Activated T-helper 17 cell treated with anti-CD3 and anti-CD28 coated beads, Interleukin-2, amount 50 U/mL, for 72 hours (primary cell): Measurements from ENCODE around the gene RIPPLY1. TPM values are rescaled to one million over a fixed set of nuclear protein-coding genes. Genes with fewer than 3 reads are reported as not detected.

Experiments used
- ATAC-seq: fragments of 150-1000 bp; cut with Tn5 transposase; replicated peaks from 2 replicates; pipeline ENCODE4 v1.10.0; 2021; ENCODE audit warnings: mild to moderate bottlenecking, moderate library complexity
- H3K27ac Mint-ChIP-seq: one replicate; pipeline ENCODE4 v1.8.0; 2022; ENCODE audit warnings: mixed read lengths
- H3K27me3 Mint-ChIP-seq: one replicate; pipeline ENCODE4 v1.8.0; 2022; ENCODE audit warnings: mixed read lengths
- H3K36me3 Mint-ChIP-seq: one replicate; pipeline ENCODE4 v1.8.0; 2022; ENCODE audit warnings: low read depth, mild to moderate bottlenecking, mixed read lengths
- H3K4me1 Mint-ChIP-seq: one replicate; pipeline ENCODE4 v1.8.0; 2022; ENCODE audit warnings: mixed read lengths
- H3K4me3 Mint-ChIP-seq: one replicate; pipeline ENCODE4 v1.8.0; 2022; ENCODE audit warnings: mild to moderate bottlenecking, mixed read lengths
- H3K9me3 Mint-ChIP-seq: one replicate; pipeline ENCODE4 v1.8.0; 2022; ENCODE audit warnings: mixed read lengths
- total RNA-seq, 2 donors: library from RNA; stranded (reverse); gene quantifications; one replicate each; pipeline ENCODE4 v1.2.3, GENCODE V29; 2022

The RIPPLY1 gene, protein sequence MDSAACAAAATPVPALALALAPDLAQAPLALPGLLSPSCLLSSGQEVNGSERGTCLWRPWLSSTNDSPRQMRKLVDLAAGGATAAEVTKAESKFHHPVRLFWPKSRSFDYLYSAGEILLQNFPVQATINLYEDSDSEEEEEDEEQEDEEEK
- total RNA-seq, result not detected

DNA sequence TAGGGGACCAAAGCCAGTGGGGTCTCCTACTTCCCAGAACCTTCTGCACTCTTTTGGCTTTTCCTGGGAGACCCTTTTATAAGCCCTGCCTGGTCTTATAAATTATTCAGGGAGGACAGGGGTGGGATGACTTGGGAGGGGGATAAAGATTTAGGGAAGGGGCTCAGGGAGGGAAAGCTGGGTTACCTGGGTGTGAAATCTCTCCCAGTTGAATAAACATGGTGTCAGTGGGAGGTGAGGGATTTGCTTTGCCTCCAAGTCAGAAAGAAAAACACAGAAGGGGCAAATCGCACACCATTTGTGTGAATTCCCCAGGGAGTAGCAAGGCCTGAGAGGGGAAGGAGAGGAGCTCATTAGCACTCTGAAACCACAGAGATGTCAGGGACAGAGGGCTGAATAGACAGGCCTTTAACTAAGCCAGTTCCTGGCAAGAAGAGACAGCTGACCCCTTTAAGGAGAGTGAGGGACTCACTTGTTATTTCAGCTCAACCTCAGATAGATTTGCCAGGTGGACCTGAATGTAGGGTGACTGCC is at the start of gene RIPPLY1:
TSS of gene RIPPLY1 (minus strand) at position 51 of the 534 bp plus-strand sequence. CDS start 54 bp downstream, outside the sequence.
- no peaks in the 10 kb centered on the region for H3K27me3 Mint-ChIP-seq
- no peaks in the 10 kb centered on the region for H3K4me1 Mint-ChIP-seq
- H3K4me3 Mint-ChIP-seq, result no peak within 1 kb of the TSS
- H3K36me3 Mint-ChIP-seq, result no peaks in the 10 kb centered on the region
- no peaks in the 10 kb centered on the region for H3K9me3 Mint-ChIP-seq
- ATAC-seq, result no peak
- no peak within 1 kb of the TSS for H3K27ac Mint-ChIP-seq

DNA sequence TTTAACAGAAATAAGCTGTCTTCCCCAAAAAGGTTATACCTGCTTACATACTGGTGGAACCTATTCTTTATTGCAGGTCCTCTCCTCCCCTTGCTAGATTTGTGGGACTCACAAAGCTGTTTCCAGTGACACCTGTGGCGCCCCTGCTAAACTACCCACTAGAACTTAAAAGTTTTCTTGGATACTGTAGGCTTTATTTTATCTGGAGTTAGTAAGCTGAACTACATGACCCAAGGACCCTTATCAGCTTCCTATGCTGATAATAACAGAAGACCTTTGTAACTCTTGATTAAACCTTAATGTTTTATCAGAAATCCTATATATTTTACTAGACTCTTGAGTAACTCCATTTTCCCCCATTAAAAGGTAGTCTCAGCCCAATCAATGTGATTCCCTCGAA is 49.4 kb upstream of the RIPPLY1 start:
- peaks cover 29% of the 10 kb centered on the region for H3K36me3 Mint-ChIP-seq
- no peaks in the 10 kb centered on the region for H3K4me1 Mint-ChIP-seq
- no peak for ATAC-seq
- H3K27ac Mint-ChIP-seq, result no peak overlapping the region
- no peak overlapping the region for H3K4me3 Mint-ChIP-seq
- no peaks in the 10 kb centered on the region for H3K9me3 Mint-ChIP-seq
- H3K27me3 Mint-ChIP-seq, result no peaks in the 10 kb centered on the region

DNA sequence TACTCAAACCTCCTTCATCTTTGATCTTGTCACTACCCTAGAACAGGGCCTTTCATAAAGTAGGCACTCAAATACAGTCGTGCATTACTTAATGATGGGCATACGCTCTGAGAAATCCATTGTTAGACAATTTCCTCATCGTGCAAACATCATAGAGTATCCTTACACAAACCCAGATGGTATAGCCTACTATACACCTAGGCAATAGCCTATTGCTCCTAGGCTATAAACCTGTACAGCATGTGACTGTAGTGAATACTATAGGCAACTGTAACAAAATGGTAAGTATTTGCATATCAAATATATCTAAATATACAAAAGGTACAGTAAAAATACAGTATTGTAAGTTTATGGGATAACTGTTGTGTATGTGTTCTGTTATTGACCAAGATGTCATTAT is 48.9 kb upstream of the RIPPLY1 start:
- no peak overlapping the region for H3K27ac Mint-ChIP-seq

DNA sequence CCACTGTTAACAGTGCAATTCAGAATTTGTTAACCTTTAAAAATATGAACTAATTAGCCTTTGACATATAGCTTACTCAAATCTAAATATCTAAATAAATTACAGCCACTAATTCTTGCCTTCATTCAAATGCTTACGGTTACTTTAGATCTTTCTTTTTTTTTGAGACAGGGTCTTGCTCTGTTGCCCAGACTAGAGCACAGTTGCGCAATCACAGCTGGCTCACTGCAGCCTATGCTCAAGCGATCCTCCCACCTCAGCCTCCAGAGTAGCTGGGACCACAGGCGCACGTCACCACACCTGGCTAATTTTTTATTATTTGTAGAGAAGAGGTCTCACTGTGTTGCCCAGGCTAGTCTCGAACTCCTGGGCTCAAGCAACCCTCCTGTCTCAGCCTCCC is 48.1 kb upstream of the RIPPLY1 start:
- H3K27ac Mint-ChIP-seq, result no peak overlapping the region
- ATAC-seq, result no peak
- no peak overlapping the region for H3K4me3 Mint-ChIP-seq
- H3K36me3 Mint-ChIP-seq, result peaks cover 16% of the 10 kb centered on the region
- H3K27me3 Mint-ChIP-seq, result no peaks in the 10 kb centered on the region
- H3K4me1 Mint-ChIP-seq, result no peaks in the 10 kb centered on the region
- no peaks in the 10 kb centered on the region for H3K9me3 Mint-ChIP-seq

More for the DNA sequence above, 48.9 kb upstream of the RIPPLY1 start:
- no peak for ATAC-seq
- no peaks in the 10 kb centered on the region for H3K9me3 Mint-ChIP-seq
- no peaks in the 10 kb centered on the region for H3K27me3 Mint-ChIP-seq
- H3K4me3 Mint-ChIP-seq, result no peak overlapping the region
- peaks cover 25% of the 10 kb centered on the region for H3K36me3 Mint-ChIP-seq
- no peaks in the 10 kb centered on the region for H3K4me1 Mint-ChIP-seq

DNA sequence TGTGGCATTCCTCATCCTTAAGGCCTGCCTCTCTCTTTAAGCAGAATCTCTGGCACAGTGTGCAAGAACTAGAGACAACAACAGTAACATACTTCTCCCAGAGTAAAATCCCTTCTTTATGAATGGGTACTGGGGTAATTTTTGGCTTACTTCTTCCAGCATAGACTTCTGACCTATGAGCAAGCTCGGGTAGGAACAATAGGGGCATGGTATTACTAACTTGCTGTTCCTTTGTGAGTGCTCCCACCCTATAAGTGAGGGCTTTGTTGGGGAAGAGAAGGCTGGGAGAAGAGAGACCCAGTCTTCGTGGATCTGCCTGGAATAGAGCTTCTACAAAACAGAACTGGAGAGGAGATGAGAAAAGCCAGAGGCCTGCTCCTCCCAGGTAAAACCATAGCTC is 47.2 kb upstream of the RIPPLY1 start:
- ATAC-seq, result no peak
- H3K4me3 Mint-ChIP-seq, result no peak overlapping the region
- no peak overlapping the region for H3K27ac Mint-ChIP-seq
- H3K4me1 Mint-ChIP-seq, result no peaks in the 10 kb centered on the region
- H3K36me3 Mint-ChIP-seq, result peaks cover 8% of the 10 kb centered on the region
- no peaks in the 10 kb centered on the region for H3K27me3 Mint-ChIP-seq
- H3K9me3 Mint-ChIP-seq, result no peaks in the 10 kb centered on the region

DNA sequence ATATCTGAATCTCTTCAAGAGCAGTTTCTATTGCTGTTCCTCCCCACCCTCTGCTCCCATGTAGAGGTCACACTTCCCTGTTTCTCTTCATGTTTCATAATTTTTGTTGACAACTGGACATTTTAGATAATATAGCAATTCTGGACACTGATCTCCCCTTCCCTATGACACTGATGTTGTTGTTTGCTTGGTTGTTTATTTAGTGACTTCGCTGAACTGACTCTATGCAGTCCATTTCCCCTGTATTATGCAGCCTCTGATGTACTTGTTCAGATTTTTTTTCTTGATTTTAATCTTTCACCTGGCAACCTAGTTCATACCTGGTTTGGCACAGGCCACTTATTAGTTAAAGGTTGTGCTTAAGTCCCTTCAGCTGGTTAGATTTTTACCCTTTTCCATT is 46.2 kb upstream of the RIPPLY1 start:
- no peaks in the 10 kb centered on the region for H3K4me1 Mint-ChIP-seq
- ATAC-seq, result no peak
- peaks cover 6% of the 10 kb centered on the region for H3K36me3 Mint-ChIP-seq
- no peak overlapping the region for H3K4me3 Mint-ChIP-seq
- H3K27ac Mint-ChIP-seq, result no peak overlapping the region
- no peaks in the 10 kb centered on the region for H3K27me3 Mint-ChIP-seq
- no peaks in the 10 kb centered on the region for H3K9me3 Mint-ChIP-seq

DNA sequence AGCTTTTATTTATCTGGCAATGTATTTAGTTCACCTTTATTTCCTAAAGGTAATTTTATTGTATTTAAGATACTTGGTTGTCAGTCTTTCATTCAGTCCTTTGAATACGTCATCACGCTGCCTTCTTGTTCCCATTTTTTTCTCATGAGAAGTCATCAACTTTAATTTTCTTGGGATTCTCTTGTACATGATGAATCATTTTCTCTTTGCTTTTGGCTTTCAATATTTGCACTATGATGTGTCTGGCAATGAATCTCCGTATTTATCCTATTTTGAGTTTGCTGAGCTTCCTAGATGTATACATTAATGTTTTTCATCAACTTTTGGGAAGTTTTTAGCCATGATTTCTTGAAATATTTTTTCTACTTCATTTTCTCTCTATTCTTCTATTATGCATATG is 45.5 kb upstream of the RIPPLY1 start:
- H3K4me1 Mint-ChIP-seq, result no peaks in the 10 kb centered on the region
- H3K9me3 Mint-ChIP-seq, result no peaks in the 10 kb centered on the region
- ATAC-seq, result no peak
- H3K36me3 Mint-ChIP-seq, result peaks cover 6% of the 10 kb centered on the region
- no peak overlapping the region for H3K4me3 Mint-ChIP-seq
- H3K27me3 Mint-ChIP-seq, result no peaks in the 10 kb centered on the region
- H3K27ac Mint-ChIP-seq, result no peak overlapping the region

DNA sequence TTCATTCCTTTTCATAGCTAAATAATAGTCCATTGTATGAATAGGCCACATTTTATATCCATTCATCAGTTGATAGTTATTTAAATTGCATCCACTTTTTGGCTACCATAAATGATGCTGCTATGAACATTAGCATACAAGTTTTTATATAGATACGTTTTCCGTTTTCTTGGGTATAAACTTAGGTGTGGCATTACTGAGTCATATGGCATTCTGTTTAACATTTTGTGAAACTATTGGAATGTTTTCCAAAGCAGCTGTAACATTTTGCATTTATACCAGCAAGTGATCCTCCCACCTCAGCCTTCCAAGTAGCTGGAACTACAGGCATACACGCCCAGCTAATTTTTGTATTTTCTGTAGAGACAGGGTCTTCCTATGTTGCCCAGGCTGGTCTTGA is 43.3 kb upstream of the RIPPLY1 start:
- Mint-ChIP-seq H3K9me3 (no peaks in the 10 kb centered on the region), H3K36me3 (peaks cover 21% of the 10 kb centered on the region), H3K27ac (no peak overlapping the region), H3K4me1 (no peaks in the 10 kb centered on the region), H3K4me3 (no peak overlapping the region), H3K27me3 (no peaks in the 10 kb centered on the region)
- ATAC-seq, result no peak

DNA sequence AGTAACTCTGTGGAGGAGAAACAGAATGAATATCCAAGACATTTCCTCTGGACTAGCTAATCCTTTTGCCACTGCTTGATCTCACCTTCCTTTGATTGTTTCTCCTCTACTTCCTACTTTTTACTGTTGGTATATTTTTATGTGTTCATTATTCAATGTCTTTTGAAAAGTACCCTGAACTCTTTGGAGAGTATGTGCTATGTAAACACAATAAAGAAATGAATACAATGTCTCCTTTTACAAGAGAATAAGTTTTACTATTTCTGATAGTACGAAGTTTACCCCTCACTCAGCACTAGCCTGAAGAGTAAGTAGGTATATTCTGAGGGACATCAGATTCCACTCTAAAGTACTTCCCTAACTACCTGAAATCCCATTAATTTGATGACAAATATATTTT is 36.9 kb upstream of the RIPPLY1 start:
- Mint-ChIP-seq H3K9me3 (no peaks in the 10 kb centered on the region), H3K4me3 (no peak overlapping the region), H3K27me3 (no peaks in the 10 kb centered on the region), H3K4me1 (no peaks in the 10 kb centered on the region), H3K27ac (no peak overlapping the region), H3K36me3 (peaks cover 22% of the 10 kb centered on the region)
- ATAC-seq, result no peak

DNA sequence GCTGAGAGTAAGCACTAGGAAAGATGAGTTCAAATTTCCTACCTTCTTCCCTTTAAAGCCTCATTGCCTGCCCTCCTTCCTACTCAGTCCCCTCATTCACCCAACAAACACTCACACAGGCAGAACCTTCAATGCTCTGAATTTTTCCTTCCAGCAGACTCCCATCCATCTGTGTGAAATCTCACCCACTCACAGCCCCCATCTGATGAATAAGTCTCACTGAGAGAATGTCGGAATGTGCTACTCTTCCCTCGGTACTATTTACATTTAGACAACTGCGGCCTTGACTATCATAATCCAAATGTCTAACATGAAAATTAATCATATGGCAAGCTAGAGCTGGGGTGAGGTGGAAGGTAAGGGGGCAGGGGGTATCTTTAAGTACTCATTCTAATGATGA is 36.4 kb upstream of the RIPPLY1 start:
- peaks cover 22% of the 10 kb centered on the region for H3K36me3 Mint-ChIP-seq
- no peak overlapping the region for H3K27ac Mint-ChIP-seq
- H3K9me3 Mint-ChIP-seq, result no peaks in the 10 kb centered on the region
- no peak overlapping the region for H3K4me3 Mint-ChIP-seq
- H3K27me3 Mint-ChIP-seq, result no peaks in the 10 kb centered on the region
- no peak for ATAC-seq
- H3K4me1 Mint-ChIP-seq, result no peaks in the 10 kb centered on the region

DNA sequence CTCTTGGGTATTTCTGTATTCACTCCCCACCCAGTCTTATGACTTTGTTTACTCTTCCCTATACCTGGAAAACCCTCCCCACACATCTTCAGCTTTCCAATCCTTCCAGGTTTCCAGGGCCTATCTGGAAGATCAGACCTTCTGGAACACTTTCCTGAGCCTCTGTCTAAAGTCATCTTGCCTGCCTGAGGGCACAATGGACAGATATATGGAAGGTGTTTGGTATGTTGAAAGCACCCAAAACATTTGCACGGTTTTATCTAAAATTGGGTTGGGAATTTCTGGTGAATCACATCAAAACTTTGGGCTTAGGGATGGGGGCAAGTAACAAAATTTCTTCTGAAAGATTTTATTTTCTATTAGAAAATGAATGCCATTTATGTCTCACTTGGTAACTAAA is 33.1 kb upstream of the RIPPLY1 start:
- no peaks in the 10 kb centered on the region for H3K27me3 Mint-ChIP-seq

DNA sequence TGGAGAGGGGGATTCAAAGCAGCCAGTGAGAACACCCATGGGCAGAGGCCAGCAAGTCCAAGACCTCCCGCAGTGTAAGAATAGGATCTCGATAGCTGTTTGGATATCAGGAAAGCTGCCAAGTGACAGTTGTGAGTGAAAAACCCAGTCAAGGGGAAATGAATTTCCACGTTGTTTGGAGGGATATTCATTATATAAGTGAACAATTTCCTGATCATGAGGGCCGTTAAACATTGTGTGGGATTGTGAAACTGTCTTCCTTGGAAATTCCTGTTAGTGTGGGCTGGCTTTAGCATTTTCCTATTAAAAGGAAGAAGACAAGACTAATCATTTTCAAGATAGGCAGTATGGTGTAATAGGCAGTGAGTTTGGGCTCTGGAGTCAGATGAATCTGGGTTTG is 32.0 kb upstream of the RIPPLY1 start:
- ATAC-seq, result no peak
- H3K4me3 Mint-ChIP-seq, result no peak overlapping the region
- no peaks in the 10 kb centered on the region for H3K27me3 Mint-ChIP-seq
- no peaks in the 10 kb centered on the region for H3K9me3 Mint-ChIP-seq
- H3K27ac Mint-ChIP-seq, result no peak overlapping the region
- no peaks in the 10 kb centered on the region for H3K36me3 Mint-ChIP-seq
- H3K4me1 Mint-ChIP-seq, result no peaks in the 10 kb centered on the region

More for the DNA sequence above, 33.1 kb upstream of the RIPPLY1 start:
- no peak for ATAC-seq
- H3K4me1 Mint-ChIP-seq, result no peaks in the 10 kb centered on the region
- H3K9me3 Mint-ChIP-seq, result no peaks in the 10 kb centered on the region
- peaks cover 5% of the 10 kb centered on the region for H3K36me3 Mint-ChIP-seq
- no peak overlapping the region for H3K4me3 Mint-ChIP-seq
- H3K27ac Mint-ChIP-seq, result no peak overlapping the region

DNA sequence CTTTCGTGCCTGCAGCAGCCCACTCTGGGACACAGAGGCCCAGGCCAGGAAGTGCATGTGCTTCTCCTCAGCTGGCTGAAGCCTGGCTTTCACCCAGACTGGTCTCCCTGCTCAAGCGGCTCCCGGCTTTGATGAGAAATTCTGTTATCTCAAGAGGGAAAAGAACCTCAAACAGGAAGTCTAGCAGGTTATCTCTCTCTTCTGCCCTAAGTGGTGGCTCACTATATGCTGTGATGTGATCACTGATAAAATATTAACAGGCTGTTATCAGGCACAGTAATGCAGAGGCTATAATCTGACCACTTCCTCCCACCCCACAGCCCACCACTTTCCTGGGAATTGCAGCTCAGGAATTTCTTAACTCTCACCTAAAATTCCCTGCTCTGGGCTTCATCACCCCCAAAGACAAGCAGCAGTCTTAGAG is 30.4 kb upstream of the RIPPLY1 start:
- H3K27ac Mint-ChIP-seq, result no peak overlapping the region
- H3K36me3 Mint-ChIP-seq, result no peaks in the 10 kb centered on the region
- ATAC-seq, result no peak
- H3K27me3 Mint-ChIP-seq, result no peaks in the 10 kb centered on the region
- H3K9me3 Mint-ChIP-seq, result no peaks in the 10 kb centered on the region
- H3K4me1 Mint-ChIP-seq, result no peaks in the 10 kb centered on the region
- no peak overlapping the region for H3K4me3 Mint-ChIP-seq

DNA sequence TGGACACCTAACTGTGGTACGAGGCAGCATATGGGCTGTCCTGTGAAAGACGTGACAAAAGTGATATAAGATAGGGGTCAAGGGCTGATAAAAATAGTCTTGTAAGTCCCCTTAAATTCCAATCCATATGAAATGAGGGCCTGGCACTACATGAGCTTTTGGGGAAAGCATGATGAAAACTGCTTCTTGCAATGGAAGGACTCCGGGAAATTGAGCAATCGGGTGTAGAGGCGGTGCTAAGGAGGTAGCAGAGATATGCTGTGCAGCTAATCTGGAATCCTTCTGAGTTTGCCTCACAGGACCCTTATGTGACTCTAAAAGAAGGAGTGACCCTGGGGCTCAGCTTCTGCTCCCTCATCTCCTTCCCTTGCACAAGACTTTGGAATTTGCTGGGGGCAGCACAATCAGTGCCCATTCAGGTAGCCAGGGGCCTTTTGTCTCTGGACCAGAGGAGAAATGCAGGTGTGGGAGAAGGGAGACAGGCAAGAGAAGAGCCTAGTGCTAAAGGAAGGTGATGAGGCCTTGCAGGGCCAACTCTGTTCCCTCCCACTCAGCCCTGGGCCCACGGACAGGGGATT is 29.9 kb upstream of the RIPPLY1 start:
- ATAC-seq, result no peak
- Mint-ChIP-seq H3K36me3 (no peaks in the 10 kb centered on the region), H3K4me1 (no peaks in the 10 kb centered on the region), H3K27me3 (no peaks in the 10 kb centered on the region), H3K27ac (no peak overlapping the region), H3K4me3 (no peak overlapping the region), H3K9me3 (no peaks in the 10 kb centered on the region)

DNA sequence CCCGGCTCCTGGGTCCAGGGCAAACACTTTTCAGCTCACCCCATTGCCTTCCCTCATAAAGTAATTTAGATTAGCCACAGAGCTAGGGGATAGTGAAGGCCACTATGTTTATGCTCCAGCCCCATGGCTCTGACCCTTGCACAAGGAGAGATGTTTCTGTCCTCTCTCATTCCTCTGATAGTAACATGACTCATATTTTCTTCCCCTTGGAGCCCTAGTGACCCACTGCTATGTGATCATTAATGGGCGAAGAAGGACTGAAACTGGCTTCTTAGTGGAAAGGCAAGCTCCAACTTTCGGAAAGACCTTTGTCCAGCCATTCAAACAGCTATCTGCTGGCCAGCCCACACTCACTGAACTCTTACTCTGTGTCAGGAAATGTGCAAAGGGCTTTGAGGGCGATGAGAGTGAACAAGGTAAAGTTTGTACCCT is 29.4 kb upstream of the RIPPLY1 start:
- no peaks in the 10 kb centered on the region for H3K4me1 Mint-ChIP-seq
- no peaks in the 10 kb centered on the region for H3K9me3 Mint-ChIP-seq
- H3K27ac Mint-ChIP-seq, result no peak overlapping the region
- H3K36me3 Mint-ChIP-seq, result no peaks in the 10 kb centered on the region
- ATAC-seq, result no peak
- H3K4me3 Mint-ChIP-seq, result no peak overlapping the region
- no peaks in the 10 kb centered on the region for H3K27me3 Mint-ChIP-seq
